ENCODE data around the gene LIPF.
"Not testable (repeated sequence)": the region's sequence is repeated elsewhere in the genome, so short reads cannot be mapped to it uniquely, and the experiment has no call there.

LIPF gene

DNA sequence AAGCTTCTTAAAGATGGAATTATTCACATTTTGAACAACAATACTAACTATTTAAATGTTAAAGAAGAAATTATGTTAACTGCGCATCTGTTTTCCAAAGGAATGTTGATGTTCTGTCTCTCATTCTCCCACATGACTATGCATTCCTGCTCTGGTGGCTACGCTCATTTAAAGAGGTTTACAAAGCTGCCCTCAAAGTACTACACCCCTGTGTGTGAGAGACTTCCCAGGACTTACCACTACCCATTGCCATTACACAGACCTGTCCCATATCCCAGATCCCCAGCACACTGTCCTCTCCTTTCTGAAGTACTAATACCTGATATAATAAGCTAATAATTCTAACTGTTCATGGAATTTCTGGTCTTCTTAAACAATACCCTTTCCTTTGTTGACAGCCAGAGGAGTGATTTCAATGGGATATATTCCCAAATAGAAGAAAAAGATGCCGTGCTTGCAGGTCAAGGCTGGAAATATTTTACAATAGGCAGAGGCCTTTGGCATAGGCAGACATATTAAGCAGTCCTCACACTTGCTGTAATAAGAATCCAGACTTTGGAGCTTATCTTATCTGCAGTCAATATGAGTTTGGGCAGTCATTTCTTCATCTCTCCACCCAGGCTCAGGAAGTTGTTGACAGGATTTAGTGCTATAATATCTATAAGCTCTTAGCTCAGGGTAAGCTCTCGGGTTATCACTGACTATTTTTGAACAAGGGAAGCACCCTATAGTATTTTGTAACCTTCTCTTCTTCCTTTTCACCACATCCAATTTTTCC lies 12.2 kb downstream of the LIPF start:
- no peak for DNase-seq

DNA sequence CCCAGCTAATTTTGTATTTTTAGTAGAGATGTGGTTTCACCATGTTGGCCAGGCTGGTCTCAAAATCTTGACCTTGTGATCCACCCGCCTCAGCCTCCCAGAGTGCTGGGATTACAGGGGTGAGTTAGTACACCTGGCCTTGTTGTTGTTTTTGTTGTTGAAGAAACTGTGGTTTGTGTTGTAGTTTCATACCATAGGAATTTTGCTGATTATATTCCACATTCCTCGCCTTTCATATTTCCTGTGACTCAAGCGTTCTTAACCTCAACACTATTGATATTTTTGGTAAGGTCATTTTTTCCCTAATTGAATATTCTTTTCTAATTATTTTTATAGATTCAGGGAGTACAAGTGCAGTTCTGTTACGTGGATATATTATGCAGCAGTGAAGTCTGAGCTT lies 16.7 kb downstream of the LIPF start:
- DNase-seq, result no peak

DNA sequence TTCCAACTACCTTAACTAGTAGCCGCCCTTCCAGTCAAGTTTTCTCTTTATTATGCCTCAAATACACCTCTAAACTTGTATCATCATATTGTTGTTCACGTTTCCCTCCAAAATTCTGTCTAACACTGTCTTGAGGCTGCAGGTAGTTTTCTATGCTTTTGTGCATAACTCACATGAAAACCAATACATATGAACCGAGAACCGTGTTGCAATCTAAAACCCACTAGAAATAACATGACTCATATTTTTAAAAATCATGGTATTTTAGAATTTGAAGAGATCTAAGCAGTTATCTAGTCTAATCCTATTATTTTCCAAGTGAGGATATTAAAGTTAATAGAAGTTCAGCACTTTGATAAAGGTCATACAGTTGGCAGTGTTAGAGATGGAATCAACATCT lies 18.2 kb downstream of the LIPF start:
- no peak for DNase-seq

- DNase-seq, result no peak
Observed at GRCh38 chr10:88687853-88688467, 23.7 kb downstream of the LIPF start.

DNA sequence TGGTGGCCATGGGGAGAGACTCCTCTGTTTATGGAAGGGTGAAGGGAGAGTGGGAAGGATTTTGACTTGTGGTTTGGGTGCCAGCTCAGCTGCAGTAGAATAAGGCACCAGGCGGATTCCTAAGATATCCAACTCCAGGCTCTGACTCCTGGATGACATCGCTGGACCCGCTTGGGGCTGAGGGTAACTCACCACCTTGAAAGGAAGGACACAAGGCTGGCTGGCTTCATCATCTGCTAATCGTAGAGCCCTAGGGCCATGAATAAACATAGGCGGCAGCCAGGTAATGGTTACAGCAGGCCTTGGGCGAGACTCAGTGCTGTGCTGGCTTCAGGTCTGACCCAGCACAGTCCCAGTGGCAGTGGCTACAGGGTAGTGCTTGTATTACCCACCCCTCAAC lies 25.1 kb downstream of the LIPF start:
- DNase-seq, result no peak

DNA sequence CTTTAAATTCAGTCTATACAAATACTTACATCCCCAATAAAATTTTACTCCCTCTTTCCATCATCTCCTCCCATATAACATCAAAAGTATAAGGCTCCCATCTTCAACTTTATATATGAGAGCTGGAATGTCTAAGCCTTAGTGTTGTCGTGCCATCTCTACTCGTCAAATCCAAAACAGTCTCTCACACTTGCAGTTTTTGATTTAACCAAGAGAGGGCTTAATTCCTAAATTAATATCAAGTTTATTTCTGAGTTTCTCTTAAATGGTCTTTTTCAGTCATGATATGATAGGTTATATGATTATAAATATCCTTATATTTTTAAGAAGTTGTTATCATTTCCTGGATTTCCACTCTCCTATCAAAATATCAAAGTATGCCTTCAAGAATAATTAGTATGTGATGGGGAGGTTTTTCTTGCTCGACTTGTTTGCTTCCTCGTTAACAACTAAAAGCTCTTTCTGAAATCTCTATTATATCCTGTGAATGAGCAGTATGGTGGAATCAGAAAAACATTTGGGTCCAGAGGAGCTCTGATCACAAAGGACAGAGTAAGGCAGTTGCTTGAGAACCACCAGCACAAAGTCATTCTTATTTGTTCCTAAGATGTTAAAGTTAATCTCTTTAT lies 29.3 kb downstream of the LIPF start:
- no peak for DNase-seq

DNA sequence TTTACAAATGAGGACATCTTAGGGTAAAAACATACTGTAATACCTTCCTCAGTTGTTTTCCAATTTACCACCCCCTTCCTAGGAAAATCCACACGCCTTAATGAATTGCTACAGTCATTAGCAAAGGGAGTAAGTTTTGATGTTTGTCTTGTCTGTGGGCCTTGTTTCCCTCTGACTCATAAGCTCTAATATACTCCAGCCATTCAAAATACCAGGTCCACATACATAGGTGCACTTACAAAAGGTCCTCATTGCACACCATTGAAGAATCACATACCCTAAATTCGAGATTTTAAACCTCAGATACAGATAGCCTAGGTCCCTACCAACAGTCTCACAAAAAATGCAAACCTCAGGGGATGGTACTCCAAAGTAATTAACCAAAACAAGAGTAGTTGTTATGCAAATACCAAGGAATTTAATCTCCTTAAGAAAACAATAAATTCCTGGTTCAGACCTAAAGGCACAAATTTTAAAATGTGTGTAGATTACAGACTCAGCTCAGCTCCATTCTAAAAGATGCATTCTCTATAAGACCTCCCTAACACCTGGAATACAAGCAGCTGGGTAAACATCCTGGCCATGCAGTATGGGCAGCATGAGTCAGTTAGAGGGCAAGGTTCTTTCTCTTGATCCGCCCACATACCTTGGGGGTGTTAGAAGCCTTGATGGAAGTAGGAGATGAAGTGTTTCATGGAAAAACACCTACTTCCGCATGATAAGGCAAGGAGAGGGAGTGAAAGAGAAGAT lies 38.8 kb downstream of the LIPF start:
- DNase-seq, result no peak

GRCh38 chr10:88705958-88706357 lies 41.7 kb downstream of the LIPF start, which contains the start of gene LIPK:
Gene LIPK (plus strand): TSS chr10:88706249. CDS start chr10:88724544, 18,295 bp downstream.
- DNase-seq, result no peak

DNA sequence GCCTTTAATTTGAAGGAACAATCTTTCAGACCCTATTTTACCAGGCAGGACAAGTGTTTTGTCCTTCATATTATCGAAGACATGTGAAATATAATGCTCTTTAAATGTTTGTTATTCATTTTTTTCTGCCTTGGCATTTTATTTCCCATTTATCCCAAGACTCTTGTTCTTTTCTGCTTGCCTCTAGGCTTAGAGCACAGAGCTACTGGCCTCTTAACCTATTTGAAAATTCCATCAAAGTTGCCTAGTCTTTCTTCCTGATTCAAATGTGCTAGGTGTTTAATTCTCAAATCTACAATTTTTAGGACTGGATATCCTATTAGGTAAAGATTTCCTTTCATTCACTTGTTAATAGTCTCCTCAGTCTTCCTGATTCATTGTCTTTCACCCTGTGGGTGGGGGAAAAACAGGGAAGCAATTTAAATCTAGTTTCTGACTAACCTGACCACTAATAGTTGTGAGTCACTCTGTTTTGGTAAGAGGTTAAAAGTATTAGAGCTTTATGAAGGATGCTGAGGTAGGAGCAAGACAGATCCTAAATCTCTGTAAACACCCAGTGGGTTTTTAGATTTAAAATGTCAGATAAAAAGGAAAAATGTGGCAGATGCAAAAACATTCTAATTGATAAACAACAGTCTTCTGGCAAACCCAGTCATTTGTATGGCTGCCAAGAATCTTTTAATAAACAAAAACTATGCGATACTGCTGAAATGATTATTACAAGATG lies 43.4 kb downstream of the LIPF start:
- DNase-seq, result no peak

GRCh38 chr10:88709361-88709760 lies 45.1 kb downstream of the LIPF start:
- DNase-seq, result not testable (repeated sequence)

DNA sequence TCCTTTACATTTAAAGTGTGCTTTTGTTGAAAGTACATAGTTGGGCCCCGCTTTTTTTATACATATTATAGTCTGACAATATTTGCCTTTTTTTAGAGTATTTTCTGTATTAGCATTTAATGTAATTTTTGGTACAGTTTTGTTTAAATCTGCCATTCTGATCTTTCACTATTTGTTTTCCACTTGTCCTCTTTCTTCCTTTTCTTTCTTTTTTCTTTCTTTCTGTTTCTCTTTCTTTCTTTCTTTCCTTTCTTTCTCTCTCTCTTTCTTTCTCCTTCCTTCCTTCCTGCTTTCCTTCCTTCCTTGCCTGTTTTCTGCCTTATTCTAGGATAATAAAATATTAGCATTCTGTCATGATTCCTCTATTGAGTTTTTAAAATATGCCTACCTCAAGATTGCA lies 51.3 kb downstream of the LIPF start:
- DNase-seq, result no peak

DNA sequence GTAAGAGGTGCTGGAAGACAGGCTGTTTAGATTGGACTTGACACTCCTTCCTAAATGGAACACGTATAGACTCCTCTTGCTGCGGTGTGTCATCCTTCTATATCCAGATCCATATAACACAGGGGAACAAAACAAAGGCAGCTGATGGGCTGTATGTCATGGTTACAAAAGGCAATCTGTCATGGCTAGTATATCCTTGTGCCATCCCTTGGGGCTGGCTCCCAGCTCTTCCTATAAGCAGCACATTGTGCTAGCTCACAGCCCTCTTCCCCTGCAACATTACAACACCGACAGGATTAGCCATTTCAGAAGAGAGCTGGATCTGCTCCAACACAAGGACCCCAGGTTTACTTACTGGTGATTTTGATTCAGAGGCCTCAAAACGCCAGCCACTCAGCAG lies 57.1 kb downstream of the LIPF start:
- no peak for DNase-seq

DNA sequence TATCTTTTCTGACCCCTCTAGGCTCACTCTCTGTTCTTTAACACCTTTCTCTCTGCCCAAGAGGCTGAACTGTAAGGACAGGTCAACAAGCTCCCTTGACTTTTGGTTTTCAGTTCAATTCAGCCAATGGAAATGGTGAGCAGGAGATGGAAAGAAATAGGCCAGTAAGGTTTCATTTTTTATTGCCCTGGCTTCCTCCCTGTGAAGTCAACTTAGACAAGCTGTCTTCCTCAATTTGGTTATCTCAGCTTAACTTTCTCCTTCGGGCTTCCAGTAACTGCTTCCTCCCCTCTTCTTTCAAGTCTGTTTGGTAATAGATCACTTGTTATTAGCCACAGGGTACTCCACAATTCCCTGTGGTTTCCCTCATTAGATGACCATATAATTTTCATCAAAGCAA lies 61.6 kb downstream of the LIPF start:
- DNase-seq, result no peak

GRCh38 chr10:88728107-88728763 lies 64.0 kb downstream of the LIPF start:
- DNase-seq, result peak; percentile 69

All from activated effector memory CD4-positive, alpha-beta T cell treated with anti-CD3 and anti-CD28 coated beads, Interleukin-2, amount 50 U/mL, for 16 hours (primary cell).